Measurements from ENCODE around the gene UBE2G2. TPM values are rescaled to one million over a fixed set of nuclear protein-coding genes. Genes with fewer than 3 reads are reported as not detected.

Gene UBE2G2, protein sequence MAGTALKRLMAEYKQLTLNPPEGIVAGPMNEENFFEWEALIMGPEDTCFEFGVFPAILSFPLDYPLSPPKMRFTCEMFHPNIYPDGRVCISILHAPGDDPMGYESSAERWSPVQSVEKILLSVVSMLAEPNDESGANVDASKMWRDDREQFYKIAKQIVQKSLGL
- total RNA-seq = 100 to 1,000 TPM in 3 of 4 donors, 10 to 100 TPM in 1; 95.8 to 187 (median 103) TPM

DNA sequence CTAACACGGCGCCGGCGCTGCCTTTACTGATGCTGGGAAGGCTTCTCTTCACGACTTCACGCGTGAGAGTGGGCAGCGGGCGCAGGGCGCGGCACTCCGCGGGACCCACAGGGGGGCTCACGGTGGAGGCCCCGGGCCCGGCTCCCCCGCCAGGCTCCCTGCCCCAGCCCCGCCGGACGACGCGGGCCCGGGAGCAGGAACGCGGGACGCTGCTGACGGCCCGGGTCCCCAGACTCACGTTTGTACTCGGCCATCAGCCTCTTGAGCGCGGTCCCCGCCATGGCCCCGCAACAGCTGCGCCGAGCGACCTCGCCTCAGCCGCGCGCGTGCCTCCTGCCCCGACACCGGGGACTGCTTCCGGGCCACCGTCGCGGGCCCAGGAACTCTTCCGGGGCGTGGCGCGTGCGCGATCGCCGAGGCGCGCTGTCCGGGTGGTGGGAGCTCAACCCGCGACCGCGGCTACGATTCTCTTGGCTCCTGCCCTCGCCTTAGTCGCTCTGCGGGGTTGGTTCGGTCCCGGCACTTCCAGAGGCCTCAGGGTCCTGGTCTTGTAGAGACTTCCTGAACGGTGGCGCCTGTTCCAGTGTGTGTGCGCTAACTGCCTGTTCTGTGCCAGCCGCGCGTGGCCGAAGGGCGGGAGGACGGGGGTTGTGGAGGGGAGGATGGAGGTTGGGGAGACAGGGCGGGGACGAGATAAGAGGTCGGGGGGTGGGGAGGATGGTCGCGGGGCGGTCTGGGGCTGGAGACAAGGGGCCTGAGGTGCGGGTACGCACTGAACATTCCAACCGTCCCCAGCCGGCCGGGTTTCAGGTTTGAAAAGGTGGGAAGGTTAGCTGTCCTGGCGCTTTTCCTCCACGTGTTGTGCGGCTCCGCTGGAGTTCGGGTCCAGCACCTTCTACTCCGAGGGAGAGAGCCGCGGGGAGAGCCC is at the start of gene UBE2G2:
TSS of gene UBE2G2 (minus strand) at position 353 of the 928 bp plus-strand sequence. CDS start at position 281, 72 bp downstream.
- DNase-seq (ENCODE audit: low spot score) (peak; percentile 58), ATAC-seq (ENCODE audit: low FRiP score) (peak; percentile 93)
- TF ChIP-seq, protein P1, sequence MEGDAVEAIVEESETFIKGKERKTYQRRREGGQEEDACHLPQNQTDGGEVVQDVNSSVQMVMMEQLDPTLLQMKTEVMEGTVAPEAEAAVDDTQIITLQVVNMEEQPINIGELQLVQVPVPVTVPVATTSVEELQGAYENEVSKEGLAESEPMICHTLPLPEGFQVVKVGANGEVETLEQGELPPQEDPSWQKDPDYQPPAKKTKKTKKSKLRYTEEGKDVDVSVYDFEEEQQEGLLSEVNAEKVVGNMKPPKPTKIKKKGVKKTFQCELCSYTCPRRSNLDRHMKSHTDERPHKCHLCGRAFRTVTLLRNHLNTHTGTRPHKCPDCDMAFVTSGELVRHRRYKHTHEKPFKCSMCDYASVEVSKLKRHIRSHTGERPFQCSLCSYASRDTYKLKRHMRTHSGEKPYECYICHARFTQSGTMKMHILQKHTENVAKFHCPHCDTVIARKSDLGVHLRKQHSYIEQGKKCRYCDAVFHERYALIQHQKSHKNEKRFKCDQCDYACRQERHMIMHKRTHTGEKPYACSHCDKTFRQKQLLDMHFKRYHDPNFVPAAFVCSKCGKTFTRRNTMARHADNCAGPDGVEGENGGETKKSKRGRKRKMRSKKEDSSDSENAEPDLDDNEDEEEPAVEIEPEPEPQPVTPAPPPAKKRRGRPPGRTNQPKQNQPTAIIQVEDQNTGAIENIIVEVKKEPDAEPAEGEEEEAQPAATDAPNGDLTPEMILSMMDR (IDR thresholded peaks at IDR 0.05) = no peak

DNA sequence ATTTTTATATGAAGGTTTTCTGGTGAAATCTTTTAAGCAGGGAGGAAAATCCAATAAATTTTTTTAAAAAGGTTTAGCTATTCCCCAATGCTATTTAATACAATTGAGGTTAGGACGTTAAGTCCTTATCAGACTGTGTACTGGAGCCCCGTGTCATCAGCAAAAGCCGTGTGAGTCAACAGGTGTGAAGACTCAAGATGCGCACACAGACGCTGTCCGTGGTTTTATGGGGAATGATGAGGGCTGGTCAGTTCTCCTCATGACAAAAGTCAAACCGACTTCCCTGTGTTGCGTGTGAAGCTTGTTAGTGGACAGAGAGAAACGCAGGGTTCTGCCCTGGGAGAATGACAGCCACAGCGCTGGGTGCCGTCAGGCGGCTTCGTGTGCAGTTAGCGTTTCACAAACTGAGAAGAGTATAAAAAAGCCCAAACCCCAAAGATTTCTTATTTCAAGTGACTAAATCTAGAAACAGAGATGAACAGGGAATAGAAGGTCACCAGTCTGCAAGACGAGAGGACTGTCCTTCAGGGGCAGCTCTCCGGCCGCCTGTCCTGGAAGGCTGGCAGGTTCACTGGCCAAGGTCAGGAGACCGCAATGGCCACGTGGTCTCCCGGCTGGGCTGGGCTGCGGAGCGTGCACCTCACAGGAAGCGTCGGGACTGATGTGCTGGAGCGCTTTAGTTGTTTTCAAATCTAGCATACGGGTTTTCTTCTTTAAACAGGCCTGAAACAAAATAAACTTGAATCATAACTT is 49.5 kb upstream of the UBE2G2 start:
- ATAC-seq (ENCODE audit: low FRiP score) = no peak
- TF ChIP-seq, protein P1 (IDR thresholded peaks at IDR 0.05) = no peak
- peak; percentile 15 for DNase-seq (ENCODE audit: low spot score)

DNA sequence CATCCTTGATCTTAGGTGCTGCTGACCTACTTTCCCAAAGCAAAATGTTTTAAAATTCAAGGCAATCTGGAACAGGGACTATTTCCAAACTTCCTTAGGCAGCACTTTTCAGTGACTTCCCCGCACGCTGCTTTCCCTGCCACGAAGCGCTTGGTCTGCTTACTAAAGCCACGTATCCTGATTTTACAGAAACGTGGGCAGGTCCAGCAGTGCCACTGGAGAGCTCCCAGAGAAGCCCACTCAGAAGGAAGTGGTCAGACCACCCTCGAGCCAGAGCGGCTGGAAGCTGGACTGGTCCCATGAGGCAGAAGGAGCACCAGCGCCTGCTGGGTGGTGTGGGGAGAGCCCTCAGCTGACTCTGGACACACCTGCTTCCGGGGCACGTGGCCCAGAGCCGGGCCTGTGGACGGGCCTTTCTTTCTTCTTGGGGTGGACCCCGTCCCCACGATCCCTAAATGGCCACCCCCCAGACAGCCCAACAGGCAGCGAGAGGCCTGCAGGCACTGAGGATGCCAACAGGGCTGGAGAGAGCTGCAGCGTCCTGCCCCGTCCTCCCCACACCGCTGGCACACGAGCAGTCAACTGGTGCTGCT is 48.7 kb upstream of the UBE2G2 start:
- no peak for DNase-seq (ENCODE audit: low spot score)
- TF ChIP-seq, protein P1 (IDR thresholded peaks at IDR 0.05) = no peak
- no peak for ATAC-seq (ENCODE audit: low FRiP score)

DNA sequence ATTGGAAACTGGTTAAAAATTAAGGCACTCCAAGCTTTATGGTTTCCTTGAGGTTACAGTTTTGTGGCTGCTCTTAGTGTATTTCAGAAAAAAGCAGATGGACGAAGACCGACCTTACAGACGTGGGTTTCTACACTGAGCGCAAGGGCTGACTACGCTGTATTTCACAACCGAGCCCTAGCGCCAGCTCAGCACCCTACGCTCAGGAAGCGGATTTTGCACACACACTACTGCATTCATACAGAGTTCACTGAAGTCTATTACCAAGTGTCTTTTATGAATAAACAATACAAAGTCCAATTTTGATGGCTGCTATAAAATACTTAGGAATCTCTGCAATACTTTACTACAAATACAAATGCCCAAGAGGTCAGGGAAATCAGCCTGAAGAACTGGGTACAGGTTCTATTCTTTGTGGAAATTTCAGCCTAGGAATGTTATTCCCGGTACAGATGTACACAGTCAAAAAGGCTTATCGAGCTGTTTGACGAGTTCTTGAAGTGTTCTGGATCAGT is 48.1 kb upstream of the UBE2G2 start:
- no peak for DNase-seq (ENCODE audit: low spot score)
- no peak for ATAC-seq (ENCODE audit: low FRiP score)
- TF ChIP-seq, protein P1 (IDR thresholded peaks at IDR 0.05) = no peak

DNA sequence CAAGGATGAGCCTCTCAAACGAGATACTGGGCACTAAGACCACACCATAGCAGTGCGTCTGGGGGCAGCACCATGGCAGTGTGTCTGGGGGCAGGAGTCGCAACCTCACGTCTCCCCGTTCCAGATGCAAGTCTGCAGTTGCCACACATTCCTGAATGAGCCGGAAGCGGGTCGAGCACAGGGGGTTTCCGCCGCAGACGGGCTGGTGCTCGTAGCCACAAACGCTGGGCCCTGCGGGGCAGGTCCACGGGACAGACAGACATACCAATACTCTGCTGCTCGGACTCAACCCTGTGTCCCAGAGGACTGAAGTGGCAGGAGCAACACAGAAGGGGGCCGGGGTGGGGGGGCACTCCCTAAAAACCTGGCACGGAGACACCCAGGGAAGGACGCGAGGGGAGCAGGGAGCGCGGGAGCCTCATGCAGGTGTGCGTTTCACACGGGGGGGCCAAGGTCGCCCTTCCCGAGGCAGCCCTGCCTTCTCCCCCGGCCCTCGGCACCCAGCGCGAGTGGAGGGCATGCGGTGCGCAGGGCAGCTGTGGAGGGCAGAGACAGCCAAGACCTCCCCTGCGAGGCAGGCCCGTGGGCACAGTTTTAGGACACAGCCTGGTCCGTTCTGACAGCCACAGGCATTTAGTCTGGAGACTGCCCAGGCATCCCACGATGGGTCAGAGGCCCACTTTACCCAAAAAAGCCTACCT is 47.4 kb upstream of the UBE2G2 start:
- ATAC-seq (ENCODE audit: low FRiP score) = no peak
- no peak for DNase-seq (ENCODE audit: low spot score)
- TF ChIP-seq, protein P1 (IDR thresholded peaks at IDR 0.05) = no peak

All from omental fat pad (tissue), 4 donors.